ENCODE measurements around the gene SLC18A2.

Gene SLC18A2

GRCh38 chr10:117214401-117214800 is 26.5 kb upstream of the SLC18A2 start:
- H3K4me1 ChIP-seq (ENCODE audit: control extremely low read depth in 1 of 4, control insufficient read depth in 4 of 4, insufficient read depth in 4 of 4, low read length in 3 of 4): peaks cover 0 to 16% (median 14%) of the 10 kb centered on the region in 4 experiments
- peaks cover 0 to 42% (median 25%) of the 10 kb centered on the region in 5 experiments for H3K27me3 ChIP-seq (replicated peaks in 2 of 5; ENCODE audit: control insufficient read depth in 4 of 5, insufficient read depth in 5 of 5, low read length in 4 of 5)
- no CpG with 5 or more reads among the region's 1 CpG for WGBS (ENCODE audit: insufficient coverage)
- ChIA-PET CTCF (interaction anchor here (5.2 to 7.5 kb wide), 2 partner anchors 12 to 103 kb away, joined by 37 to 115 read pairs; no protein-coding TSS in a partner anchor), POLR2A (no interaction called here)
- peaks cover 0 to 19% (median 11%) of the 10 kb centered on the region in 5 experiments for H3K9me3 ChIP-seq (ENCODE audit: control extremely low read depth in 1 of 5, control insufficient read depth in 4 of 5, insufficient read depth in 2 of 5, low read depth in 1 of 5, low read length in 4 of 5)
- no peak overlapping the region for H3K4me3 ChIP-seq (ENCODE audit: control insufficient read depth in 1 of 7, extremely low read depth in 1 of 7, insufficient read depth in 4 of 7, low read depth in 2 of 7, low read length in 6 of 7)
- H3K36me3 ChIP-seq (ENCODE audit: control insufficient read depth in 4 of 4, insufficient read depth in 4 of 4, low read length in 3 of 4): no peaks in the 10 kb centered on the region
- DNase-seq: no peak
- no peak overlapping the region for H3K27ac ChIP-seq (ENCODE audit: insufficient read depth in 1 of 2, low read depth in 1 of 2, low read length in 2 of 2, poor library complexity in 1 of 2, severe bottlenecking in 2 of 2)

- no peak for DNase-seq
- Histone ChIP-seq H3K9me3 (ENCODE audit: control extremely low read depth in 1 of 5, control insufficient read depth in 4 of 5, insufficient read depth in 2 of 5, low read depth in 1 of 5, low read length in 4 of 5) (peaks cover 0 to 19% (median 11%) of the 10 kb centered on the region in 5 experiments), H3K36me3 (ENCODE audit: control insufficient read depth in 4 of 4, insufficient read depth in 4 of 4, low read length in 3 of 4) (no peaks in the 10 kb centered on the region), H3K4me1 (ENCODE audit: control extremely low read depth in 1 of 4, control insufficient read depth in 4 of 4, insufficient read depth in 4 of 4, low read length in 3 of 4) (peaks cover 0 to 16% (median 14%) of the 10 kb centered on the region in 4 experiments), H3K27ac (ENCODE audit: insufficient read depth in 1 of 2, low read depth in 1 of 2, low read length in 2 of 2, poor library complexity in 1 of 2, severe bottlenecking in 2 of 2) (no peak overlapping the region), H3K4me3 (ENCODE audit: control insufficient read depth in 1 of 7, extremely low read depth in 1 of 7, insufficient read depth in 4 of 7, low read depth in 2 of 7, low read length in 6 of 7) (no peak overlapping the region), H3K27me3 (replicated peaks in 2 of 5; ENCODE audit: control insufficient read depth in 4 of 5, insufficient read depth in 5 of 5, low read length in 4 of 5) (peaks cover 0 to 42% (median 25%) of the 10 kb centered on the region in 5 experiments)
- ChIA-PET CTCF (interaction anchor here (1.1 to 7.5 kb wide), 4 partner anchors 11 to 108 kb away, joined by 3 to 115 read pairs (median 28); no protein-coding TSS in a partner anchor), POLR2A (no interaction called here)
- WGBS (ENCODE audit: insufficient coverage): 88% methylated on average over 2 of the region's 2 CpGs
These were observed 25.8 kb upstream of the SLC18A2 start for GRCh38 chr10:117215079-117215478.

GRCh38 chr10:117216028-117216427 is 24.9 kb upstream of the SLC18A2 start:
- CTCF ChIA-PET: interaction anchor here (0.7 to 7.5 kb wide), 35 partner anchors 9 to 1028 kb away, joined by 3 to 115 read pairs (median 5); partner anchors contain the start of gene KCNK18
- no peaks in the 10 kb centered on the region for H3K36me3 ChIP-seq (ENCODE audit: control insufficient read depth in 4 of 4, insufficient read depth in 4 of 4, low read length in 3 of 4)
- peaks cover 0 to 16% (median 8%) of the 10 kb centered on the region in 5 experiments for H3K9me3 ChIP-seq (ENCODE audit: control extremely low read depth in 1 of 5, control insufficient read depth in 4 of 5, insufficient read depth in 2 of 5, low read depth in 1 of 5, low read length in 4 of 5)
- H3K4me1 ChIP-seq (ENCODE audit: control extremely low read depth in 1 of 4, control insufficient read depth in 4 of 4, insufficient read depth in 4 of 4, low read length in 3 of 4): peaks cover 0 to 16% (median 14%) of the 10 kb centered on the region in 4 experiments
- H3K27ac ChIP-seq (ENCODE audit: insufficient read depth in 1 of 2, low read depth in 1 of 2, low read length in 2 of 2, poor library complexity in 1 of 2, severe bottlenecking in 2 of 2): no peak overlapping the region
- POLR2A ChIA-PET: interaction anchor here (2.4 kb wide), 1 partner anchor 103 kb away, joined by 8 read pairs; no protein-coding TSS in a partner anchor
- peaks cover 0 to 42% (median 27%) of the 10 kb centered on the region in 5 experiments for H3K27me3 ChIP-seq (replicated peaks in 2 of 5; ENCODE audit: control insufficient read depth in 4 of 5, insufficient read depth in 5 of 5, low read length in 4 of 5)
- H3K4me3 ChIP-seq (ENCODE audit: control insufficient read depth in 1 of 7, extremely low read depth in 1 of 7, insufficient read depth in 4 of 7, low read depth in 2 of 7, low read length in 6 of 7): peak overlapping the region in 3 of 7 experiments; percentile 55 to 82 (median 73)
- 66% methylated on average over 15 of the region's 15 CpGs for WGBS (ENCODE audit: insufficient coverage)
- DNase-seq: no peak

GRCh38 chr10:117216611-117217195 is 24.2 kb upstream of the SLC18A2 start:
- H3K36me3 ChIP-seq (ENCODE audit: control insufficient read depth in 4 of 4, insufficient read depth in 4 of 4, low read length in 3 of 4): no peaks in the 10 kb centered on the region
- ChIA-PET POLR2A (interaction anchor here (2.4 kb wide), 1 partner anchor 103 kb away, joined by 8 read pairs; no protein-coding TSS in a partner anchor), CTCF (interaction anchor here (0.7 to 7.5 kb wide), 46 partner anchors 9 to 1027 kb away, joined by 3 to 115 read pairs (median 4); partner anchors contain the start of genes KCNK18 and SLC18A2)
- WGBS (ENCODE audit: insufficient coverage): 1% methylated on average over 52 of the region's 52 CpGs
- DNase-seq: peak; percentile 80 to 85 (median 82)
- H3K9me3 ChIP-seq (ENCODE audit: control extremely low read depth in 1 of 5, control insufficient read depth in 4 of 5, insufficient read depth in 2 of 5, low read depth in 1 of 5, low read length in 4 of 5): peaks cover 0 to 13% (median 2%) of the 10 kb centered on the region in 5 experiments
- no peak overlapping the region for H3K27ac ChIP-seq (ENCODE audit: insufficient read depth in 1 of 2, low read depth in 1 of 2, low read length in 2 of 2, poor library complexity in 1 of 2, severe bottlenecking in 2 of 2)
- H3K27me3 ChIP-seq (replicated peaks in 2 of 5; ENCODE audit: control insufficient read depth in 4 of 5, insufficient read depth in 5 of 5, low read length in 4 of 5): peaks cover 0 to 40% (median 24%) of the 10 kb centered on the region in 5 experiments
- peaks cover 0 to 16% (median 14%) of the 10 kb centered on the region in 4 experiments for H3K4me1 ChIP-seq (ENCODE audit: control extremely low read depth in 1 of 4, control insufficient read depth in 4 of 4, insufficient read depth in 4 of 4, low read length in 3 of 4)
- H3K4me3 ChIP-seq (ENCODE audit: control insufficient read depth in 1 of 7, extremely low read depth in 1 of 7, insufficient read depth in 4 of 7, low read depth in 2 of 7, low read length in 6 of 7): peak overlapping the region; percentile 19 to 82 (median 67)

- Histone ChIP-seq H3K4me3 (ENCODE audit: control insufficient read depth in 1 of 7, extremely low read depth in 1 of 7, insufficient read depth in 4 of 7, low read depth in 2 of 7, low read length in 6 of 7) (peak overlapping the region; percentile 19 to 82 (median 67)), H3K27me3 (replicated peaks in 2 of 5; ENCODE audit: control insufficient read depth in 4 of 5, insufficient read depth in 5 of 5, low read length in 4 of 5) (peaks cover 0 to 40% (median 24%) of the 10 kb centered on the region in 5 experiments), H3K4me1 (ENCODE audit: control extremely low read depth in 1 of 4, control insufficient read depth in 4 of 4, insufficient read depth in 4 of 4, low read length in 3 of 4) (peaks cover 0 to 16% (median 14%) of the 10 kb centered on the region in 4 experiments), H3K27ac (ENCODE audit: insufficient read depth in 1 of 2, low read depth in 1 of 2, low read length in 2 of 2, poor library complexity in 1 of 2, severe bottlenecking in 2 of 2) (no peak overlapping the region), H3K36me3 (ENCODE audit: control insufficient read depth in 4 of 4, insufficient read depth in 4 of 4, low read length in 3 of 4) (no peaks in the 10 kb centered on the region), H3K9me3 (ENCODE audit: control extremely low read depth in 1 of 5, control insufficient read depth in 4 of 5, insufficient read depth in 2 of 5, low read depth in 1 of 5, low read length in 4 of 5) (peaks cover 0 to 8% (median 0%) of the 10 kb centered on the region in 5 experiments)
- ChIA-PET CTCF (interaction anchor here (0.7 to 7.5 kb wide), 45 partner anchors 9 to 1027 kb away, joined by 3 to 115 read pairs (median 4); partner anchors contain the start of genes KCNK18 and SLC18A2), POLR2A (interaction anchor here (2.4 kb wide), 1 partner anchor 102 kb away, joined by 8 read pairs; no protein-coding TSS in a partner anchor)
- WGBS (ENCODE audit: insufficient coverage): 17% methylated on average over 14 of the region's 22 CpGs
- DNase-seq: peak in 2 of 3 donors; percentile 56 to 67
These were observed 23.6 kb upstream of the SLC18A2 start for GRCh38 chr10:117217196-117217761.

GRCh38 chr10:117218654-117219053 is 22.3 kb upstream of the SLC18A2 start:
- peaks cover 0 to 35% (median 20%) of the 10 kb centered on the region in 5 experiments for H3K27me3 ChIP-seq (replicated peaks in 2 of 5; ENCODE audit: control insufficient read depth in 4 of 5, insufficient read depth in 5 of 5, low read length in 4 of 5)
- DNase-seq: peak; percentile 59 to 77 (median 65)
- peaks cover 0 to 16% (median 14%) of the 10 kb centered on the region in 4 experiments for H3K4me1 ChIP-seq (ENCODE audit: control extremely low read depth in 1 of 4, control insufficient read depth in 4 of 4, insufficient read depth in 4 of 4, low read length in 3 of 4)
- 93% methylated on average over 7 of the region's 8 CpGs for WGBS (ENCODE audit: insufficient coverage)
- H3K4me3 ChIP-seq (ENCODE audit: control insufficient read depth in 1 of 7, extremely low read depth in 1 of 7, insufficient read depth in 4 of 7, low read depth in 2 of 7, low read length in 6 of 7): no peak overlapping the region
- no peak overlapping the region for H3K27ac ChIP-seq (ENCODE audit: insufficient read depth in 1 of 2, low read depth in 1 of 2, low read length in 2 of 2, poor library complexity in 1 of 2, severe bottlenecking in 2 of 2)
- POLR2A ChIA-PET: no interaction called here
- CTCF ChIA-PET: interaction anchor here (1.1 to 7.5 kb wide), 5 partner anchors 8 to 449 kb away, joined by 3 to 115 read pairs (median 15); partner anchors contain the start of gene SLC18A2
- H3K36me3 ChIP-seq (ENCODE audit: control insufficient read depth in 4 of 4, insufficient read depth in 4 of 4, low read length in 3 of 4): no peaks in the 10 kb centered on the region
- no peaks in the 10 kb centered on the region for H3K9me3 ChIP-seq (ENCODE audit: control extremely low read depth in 1 of 5, control insufficient read depth in 4 of 5, insufficient read depth in 2 of 5, low read depth in 1 of 5, low read length in 4 of 5)

All from common myeloid progenitor, CD34-positive (primary cell).